Pons (tissue), 1 donor: ENCODE results near the gene MEAK7.
"Not testable (repeated sequence)": the region's sequence is repeated elsewhere in the genome, so short reads cannot be mapped to it uniquely, and the experiment has no call there.

Source experiments
- DNase-seq: peaks from one replicate; pipeline ENCODE4 v3.0.0-alpha.2; 2016; ENCODE audit warnings: low spot score

Gene MEAK7

DNA sequence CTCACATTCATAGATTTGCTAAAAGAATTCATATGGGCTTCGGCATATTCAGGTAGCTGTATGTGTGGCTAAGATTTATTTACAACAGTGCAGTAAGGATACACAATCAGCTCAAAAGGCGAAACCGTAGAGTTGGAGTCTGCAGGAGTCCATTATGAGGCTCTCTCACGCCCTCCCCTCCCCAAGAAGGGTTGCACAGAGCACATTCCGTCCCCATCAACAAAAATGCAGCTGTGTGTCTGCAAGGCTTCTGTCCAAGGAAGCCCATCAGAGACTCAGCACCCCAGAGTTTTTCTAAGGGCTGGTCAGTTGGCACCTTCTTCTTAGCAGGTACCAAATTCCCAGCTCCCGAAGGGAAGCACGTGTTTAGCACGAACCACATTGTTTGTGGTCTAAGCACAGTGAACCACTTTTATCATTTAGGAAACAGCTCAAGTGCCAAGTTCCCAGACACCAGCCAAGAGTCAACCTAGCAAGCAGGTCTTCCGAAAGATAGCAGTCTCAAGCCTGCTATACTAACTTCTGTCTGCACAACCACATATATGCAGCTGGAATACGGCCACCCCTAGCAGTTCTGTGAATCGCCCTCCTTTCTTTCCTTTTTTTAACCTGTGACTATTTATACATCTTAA lies 28.5 kb upstream of the MEAK7 start:
- no peak for DNase-seq

DNA sequence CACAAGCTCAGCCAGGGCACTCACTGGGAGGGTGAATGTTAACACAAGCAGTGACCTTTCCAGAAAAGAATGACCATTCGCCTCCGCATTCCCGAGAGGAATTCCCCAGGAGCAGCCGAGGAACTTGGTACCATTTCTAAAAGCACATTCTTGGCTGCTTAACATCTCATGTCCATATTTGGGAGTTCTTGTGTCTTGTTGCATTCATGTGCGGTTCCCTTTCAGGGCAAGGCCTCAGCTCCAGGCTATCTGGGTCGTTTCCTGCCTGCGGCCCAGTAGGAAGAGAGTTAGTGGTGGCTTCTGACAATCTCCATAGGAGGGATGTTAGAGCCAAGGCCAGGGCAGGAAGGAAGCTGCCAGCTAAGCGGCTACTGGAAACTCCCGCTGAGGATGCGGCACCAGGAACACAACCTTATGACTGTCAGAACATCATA lies 27.8 kb upstream of the MEAK7 start:
- peak; percentile 30 for DNase-seq

GRCh38 chr16:84531671-84532111 lies 27.2 kb upstream of the MEAK7 start:
- no peak for DNase-seq

DNA sequence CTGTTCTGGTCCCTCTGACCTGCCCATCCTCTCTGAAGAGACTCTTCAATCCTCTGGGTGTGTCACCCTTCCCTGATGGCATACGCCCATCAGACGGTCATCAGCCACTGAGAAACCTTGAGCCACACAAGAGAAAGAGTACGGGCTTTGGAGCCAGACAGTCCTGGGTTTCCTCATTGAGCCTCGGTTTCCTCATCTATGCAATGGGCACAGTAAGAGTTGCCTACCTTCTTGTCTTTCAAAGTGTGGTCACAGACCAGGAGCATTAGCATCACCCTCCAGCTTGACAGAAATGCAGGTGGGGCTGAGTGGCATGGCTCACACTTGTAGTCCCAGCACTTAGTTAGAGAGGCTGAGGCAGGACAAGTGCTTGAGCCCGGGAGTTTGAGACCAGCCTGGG lies 26.1 kb upstream of the MEAK7 start:
- no peak for DNase-seq

- no peak for DNase-seq
Observed at GRCh38 chr16:84529607-84530006, 25.1 kb upstream of the MEAK7 start.

- no peak for DNase-seq
Observed at GRCh38 chr16:84528322-84528721, 23.9 kb upstream of the MEAK7 start.

- DNase-seq = peak; percentile 45
Observed at GRCh38 chr16:84527532-84528269, 23.2 kb upstream of the MEAK7 start.

- peak; percentile 16 for DNase-seq
Observed at GRCh38 chr16:84526794-84527531, 22.5 kb upstream of the MEAK7 start.

- not testable (repeated sequence) for DNase-seq
Observed at GRCh38 chr16:84524941-84525581, 20.6 kb upstream of the MEAK7 start.

DNA sequence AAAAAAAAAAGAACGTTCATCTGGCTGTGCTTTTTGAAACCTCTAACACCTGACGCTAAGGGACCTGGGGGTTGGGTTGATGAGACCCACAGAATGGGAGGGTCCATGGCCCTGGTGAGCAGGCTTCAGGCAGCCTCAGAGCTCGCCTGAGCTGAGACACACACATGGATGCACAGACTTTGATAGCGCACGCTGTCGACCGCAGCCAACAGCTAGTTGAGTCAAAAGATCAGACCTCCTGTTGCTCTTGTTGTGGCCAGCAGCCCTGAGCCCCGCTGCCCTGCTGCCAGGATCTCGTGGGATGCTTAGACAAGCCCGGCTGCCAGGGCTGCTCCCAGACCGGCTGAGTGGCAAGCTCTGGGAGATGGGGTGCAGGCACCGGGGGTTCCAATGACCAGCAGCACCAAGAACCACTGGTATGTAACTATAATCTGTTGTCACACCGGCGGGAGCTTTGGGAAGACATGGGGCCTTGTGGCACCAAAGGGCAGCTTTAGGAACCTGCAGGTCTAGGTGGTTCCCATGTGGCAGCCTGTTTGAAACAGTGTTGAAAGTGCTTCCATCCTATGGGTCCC lies 20.0 kb upstream of the MEAK7 start:
- DNase-seq = no peak

DNA sequence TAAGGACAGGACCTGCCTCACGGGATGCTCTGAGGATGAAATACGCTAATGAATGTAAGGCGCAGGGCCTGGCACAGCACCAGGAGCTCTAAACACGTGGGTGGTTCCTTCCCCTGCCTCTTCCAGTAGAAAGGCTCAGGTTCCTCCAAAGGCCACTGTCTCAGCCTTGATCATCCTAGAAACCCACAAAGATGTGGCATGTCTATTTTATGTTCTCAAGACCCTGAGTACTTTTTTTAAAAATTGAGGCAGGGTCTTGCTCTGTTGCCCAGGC lies 17.0 kb upstream of the MEAK7 start:
- no peak for DNase-seq

DNA sequence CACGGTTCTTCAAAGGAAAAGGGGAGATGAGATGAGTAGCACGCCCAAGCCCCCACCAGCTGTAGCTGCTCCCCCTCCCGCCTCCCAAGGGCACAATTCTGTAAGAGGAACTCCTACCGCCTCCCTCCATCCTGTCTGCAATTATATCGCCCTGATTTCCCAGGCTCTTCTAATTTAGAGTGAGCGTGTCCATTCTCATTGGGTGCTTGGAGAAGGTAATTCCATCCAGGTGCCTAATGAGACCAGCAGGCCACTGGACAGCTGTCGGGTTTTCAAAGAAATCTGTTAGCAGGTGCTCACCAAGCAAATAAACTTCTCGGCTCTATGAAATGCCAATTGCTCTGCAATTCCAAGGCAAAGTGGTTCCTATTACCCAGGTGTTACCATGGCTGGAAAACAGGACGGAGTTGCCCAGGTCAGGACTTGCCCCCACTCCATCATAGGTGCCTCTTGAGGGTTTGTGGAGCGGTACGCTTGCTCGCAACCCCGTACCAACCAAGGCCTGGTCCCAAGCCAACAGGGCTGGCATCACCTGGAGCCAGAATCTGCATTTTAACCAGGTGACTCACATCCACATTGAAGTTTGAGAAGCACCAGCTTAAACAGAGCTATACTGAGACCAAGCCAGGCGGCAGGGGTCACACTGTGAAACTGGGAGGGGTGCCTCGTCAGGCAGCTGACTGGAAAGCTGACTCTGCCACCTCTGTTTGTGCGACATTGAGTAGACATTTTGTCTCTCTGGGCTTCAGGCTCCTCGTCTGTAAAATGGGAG lies 16.5 kb upstream of the MEAK7 start:
- DNase-seq = no peak

DNA sequence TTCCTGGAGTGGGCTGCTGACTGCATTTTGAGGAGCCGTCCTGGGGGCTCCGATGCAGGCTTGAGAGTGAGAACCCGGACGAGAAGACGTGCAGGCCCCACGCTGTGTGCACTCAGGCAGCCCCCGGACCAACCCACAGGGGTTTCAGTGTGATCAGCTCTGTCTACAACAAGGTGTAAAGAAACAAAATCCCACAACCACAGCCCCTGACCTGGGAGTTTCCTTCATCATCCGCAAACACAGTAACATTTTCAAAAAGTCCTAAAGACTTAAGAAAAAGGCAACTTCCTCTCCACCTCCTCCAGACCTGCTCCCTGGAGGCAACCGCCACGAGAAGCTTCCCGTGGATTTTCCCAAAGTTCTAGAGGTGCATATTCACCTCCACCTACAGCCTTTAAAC lies 15.4 kb upstream of the MEAK7 start:
- DNase-seq = no peak

DNA sequence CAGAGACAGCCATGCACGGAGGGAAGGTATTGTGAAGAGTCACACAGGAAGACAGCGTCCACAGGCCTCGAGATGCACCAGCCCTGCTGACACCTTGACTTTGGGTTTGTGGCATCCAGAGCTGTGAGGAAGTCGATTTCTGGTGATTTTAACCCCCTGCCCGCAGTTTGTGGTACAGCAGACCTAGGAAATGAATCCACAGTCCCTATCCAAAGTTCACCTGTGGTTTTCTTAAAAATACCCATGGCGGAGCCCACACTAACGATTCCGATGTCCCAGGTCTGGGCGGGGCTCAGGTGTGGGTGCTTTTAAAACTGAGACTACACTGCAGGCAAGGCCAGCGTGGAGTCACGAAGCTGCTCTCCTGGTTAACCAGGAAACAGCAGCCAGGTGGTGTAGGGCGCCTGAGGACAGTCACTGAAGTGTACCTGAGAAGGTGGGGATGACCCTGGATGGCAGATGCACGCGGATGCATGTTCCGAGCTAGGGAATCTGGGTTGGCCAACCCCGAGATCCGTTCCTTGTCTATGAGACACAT lies 14.4 kb upstream of the MEAK7 start:
- no peak for DNase-seq

GRCh38 chr16:84518220-84518619 lies 13.8 kb upstream of the MEAK7 start:
- not testable (repeated sequence) for DNase-seq

DNA sequence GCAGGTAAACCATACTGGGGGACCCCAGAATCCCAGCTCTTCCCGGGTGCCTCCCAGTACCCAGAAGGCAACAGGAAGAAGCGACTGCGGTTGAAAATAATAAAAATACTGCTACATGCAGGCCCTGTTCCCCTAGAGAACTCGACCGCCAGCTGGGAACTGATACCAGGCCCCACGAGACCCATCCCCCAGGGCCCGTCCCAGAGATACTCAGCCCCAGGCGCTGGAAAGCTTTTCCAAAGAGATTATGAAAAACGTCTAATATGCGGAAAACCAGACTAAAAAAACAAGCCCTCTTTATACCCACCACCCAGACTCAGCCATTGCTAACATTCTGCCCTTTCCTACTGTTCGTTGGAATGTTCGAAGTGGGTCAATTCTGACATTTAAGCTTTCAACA lies 12.9 kb upstream of the MEAK7 start:
- no peak for DNase-seq

DNA sequence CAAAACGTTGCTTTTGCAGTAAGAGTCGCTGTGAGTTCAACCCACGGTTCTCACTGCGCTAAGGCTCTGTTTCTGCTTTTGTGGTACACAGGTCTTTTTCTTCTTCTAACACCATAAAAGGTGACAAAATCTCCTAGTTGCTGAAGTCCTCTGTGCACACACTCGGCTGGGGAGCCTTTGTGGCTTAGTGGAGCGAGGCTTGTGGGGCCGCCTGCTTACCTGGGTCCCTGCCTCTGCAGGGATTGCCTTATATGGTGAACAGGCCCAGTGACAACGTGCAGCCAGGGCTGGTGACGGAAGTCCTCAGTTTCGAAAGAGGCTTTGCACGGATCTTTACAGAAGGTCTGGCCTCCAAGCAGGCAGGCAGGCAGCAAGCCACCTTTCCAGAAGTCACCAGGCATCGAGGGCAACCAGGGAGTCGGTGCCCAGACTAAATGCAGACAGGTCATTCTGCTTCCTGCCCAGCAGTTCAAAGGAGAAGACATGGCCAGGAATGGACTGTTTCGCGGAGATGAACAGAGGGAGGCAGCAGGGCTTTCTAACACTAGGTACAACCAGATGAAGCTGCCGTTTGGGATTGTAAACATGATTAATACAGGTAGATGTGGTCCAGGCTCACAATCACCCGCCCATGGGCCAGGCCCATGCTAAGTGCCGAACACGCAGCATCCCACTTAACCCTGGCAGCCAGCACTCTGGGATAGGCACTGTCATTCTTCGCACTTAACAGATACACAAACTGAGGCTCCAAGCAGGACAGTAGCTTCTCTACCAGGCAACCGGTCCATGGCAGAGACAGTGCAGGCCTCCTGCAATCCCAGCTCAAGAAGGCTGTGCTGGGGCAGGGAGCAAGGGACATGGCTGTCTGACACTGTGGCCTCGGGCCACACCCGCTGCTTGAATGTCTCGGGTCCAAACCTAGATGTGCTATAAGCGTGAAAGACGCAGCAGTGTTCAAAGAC lies 10.7 kb upstream of the MEAK7 start:
- no peak for DNase-seq

GRCh38 chr16:84514295-84514873 lies 9.9 kb upstream of the MEAK7 start:
- no peak for DNase-seq

DNA sequence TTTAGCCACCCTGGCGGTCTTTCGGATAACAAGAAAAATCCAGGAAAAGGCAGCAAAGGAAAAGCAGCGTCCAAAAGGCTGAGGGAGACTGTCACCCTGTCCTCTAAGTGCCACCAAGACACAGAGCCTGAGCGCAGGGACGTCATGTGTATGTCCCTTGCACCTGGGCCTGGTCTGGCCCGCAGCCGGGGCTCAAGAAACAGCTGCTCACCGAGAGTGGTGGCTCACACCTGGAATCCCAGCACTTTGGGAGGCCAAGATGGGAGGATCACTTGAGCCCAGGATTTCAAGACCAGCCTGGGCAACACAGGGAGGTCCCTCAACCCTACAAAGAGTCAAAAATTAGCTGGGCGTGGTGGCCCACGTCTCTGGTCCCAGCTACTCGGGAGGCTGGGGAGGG lies 9.2 kb upstream of the MEAK7 start:
- DNase-seq = no peak

GRCh38 chr16:84513123-84513522 lies 8.7 kb upstream of the MEAK7 start:
- no peak for DNase-seq
